Coronary artery (tissue), 2 donors: ENCODE measurements around the gene ZNF521.

Experiments used
- DNase-seq: peaks from one replicate; pipeline ENCODE4 v3.0.0-alpha.2; 2017; ENCODE audit warnings: low spot score
- H3K27ac ChIP-seq, 2 donors: fragments of 200-600 bp; sonication (generic); one replicate each; pipeline ENCODE4 v1.5.1; 2016 to 2019
- H3K4me3 ChIP-seq: fragments of 200-600 bp; sonication (generic); 2 replicates; pipeline ENCODE4 v1.5.1; 2016; ENCODE audit warnings: mild to moderate bottlenecking, moderate library complexity
- CTCF ChIP-seq: fragments of 200-600 bp; sonication (generic); IDR thresholded peaks from one replicate; pipeline ENCODE4 v1.5.1; 2019; ENCODE audit warnings: antibody characterized with exemption

ZNF521 gene

GRCh38 chr18:25067275-25068025, 284.5 kb downstream of the ZNF521 start:
- TF ChIP-seq CTCF, result no peak
- no peak for DNase-seq
- Histone ChIP-seq H3K27ac (no peak overlapping the region), H3K4me3 (no peak overlapping the region)

GRCh38 chr18:25066516-25066915, 285.4 kb downstream of the ZNF521 start:
- no peak for DNase-seq
- TF ChIP-seq CTCF, result no peak

GRCh38 chr18:25062720-25063119, 289.2 kb downstream of the ZNF521 start:
- TF ChIP-seq CTCF, result no peak
- no peak for DNase-seq
- H3K27ac ChIP-seq, result no peak overlapping the region

More at GRCh38 chr18:25066516-25066915, 285.4 kb downstream of the ZNF521 start:
- no peak overlapping the region for H3K4me3 ChIP-seq
- H3K27ac ChIP-seq, result no peak overlapping the region

GRCh38 chr18:25061395-25061794, 290.6 kb downstream of the ZNF521 start:
- no peak for TF ChIP-seq CTCF
- no peak overlapping the region for H3K27ac ChIP-seq
- no peak overlapping the region for H3K4me3 ChIP-seq
- no peak for DNase-seq

More at GRCh38 chr18:25062720-25063119, 289.2 kb downstream of the ZNF521 start:
- no peak overlapping the region for H3K4me3 ChIP-seq

GRCh38 chr18:25058521-25058920, 293.4 kb downstream of the ZNF521 start:
- H3K4me3 ChIP-seq, result no peak overlapping the region
- no peak for DNase-seq
- no peak for TF ChIP-seq CTCF
- H3K27ac ChIP-seq, result no peak overlapping the region

GRCh38 chr18:25057491-25058050, 294.4 kb downstream of the ZNF521 start:
- no peak overlapping the region for H3K4me3 ChIP-seq
- H3K27ac ChIP-seq, result no peak overlapping the region
- no peak for DNase-seq
- no peak for TF ChIP-seq CTCF

- no peak overlapping the region for H3K4me3 ChIP-seq
- no peak for DNase-seq
- H3K27ac ChIP-seq, result no peak overlapping the region
- no peak for TF ChIP-seq CTCF
These were observed 295.5 kb downstream of the ZNF521 start for GRCh38 chr18:25056429-25056828.
